H1 (cell line): ENCODE measurements around the gene LYPD1. TPM values are rescaled to one million over a fixed set of nuclear protein-coding genes. Genes with fewer than 3 reads are reported as not detected.

Experiments used
- E2F6 ChIP-seq: IDR thresholded peaks from 2 replicates; pipeline ENCODE4 v1.6.1; 2012; ENCODE audit warnings: inconsistent platforms
- RAD21 ChIP-seq, 2 experiments: IDR thresholded peaks in 1 of 2; conservative IDR thresholded peaks in 1 of 2; 2 replicates each; pipeline ENCODE4 v1.6.1; 2011; ENCODE audit warnings: low read depth in 2 of 2, low read length in 2 of 2, improper control_type of control experiment in 1 of 2, inconsistent platforms in 1 of 2, mild to moderate bottlenecking in 1 of 2, moderate library complexity in 1 of 2
- RBBP5 ChIP-seq: IDR thresholded peaks from 2 replicates; pipeline ENCODE4 v1.7.1; 2012; ENCODE audit warnings: low read depth, mild to moderate bottlenecking, inconsistent platforms, low read length, moderate library complexity, borderline replicate concordance
- ZNF274 ChIP-seq: IDR thresholded peaks from 2 replicates; pipeline ENCODE4 v1.7.0; 2012; ENCODE audit warnings: low read length, borderline replicate concordance; ENCODE audit errors: extremely low read depth
- polyA plus RNA-seq, 7 experiments: library from polyadenylated mRNA; depleted of rRNA in 3 of 7; stranded (reverse) in 5 of 7; unstranded in 2 of 7; fragments of >200 nt in 5 of 7; fragments of 200-250 nt in 2 of 7; gene quantifications; 1 replicate in 5 of 7; 2 replicates in 1 of 7; 4 replicates in 1 of 7; pipeline versions ENCODE4 v1.2.1 to v1.2.3, GENCODE V29; 2011 to 2013; ENCODE audit warnings: missing spikeins in 2 of 7, mixed read lengths in 2 of 7
- total RNA-seq: library from RNA; stranded (reverse); fragmentation: NEBNext Ultra II Directional; extraction: Animal tissue kit (Norgen Biotek cat#: 25700); gene quantifications from 2 replicates; pipeline ENCODE4 v1.2.1, GENCODE V29; 2021

The LYPD1 gene
- total and polyA plus RNA-seq, 2 of the 8 experiments (the other 6 are each of a cell fraction or from before 2014, with no cell fraction given) = 1.9 to 2.7 TPM

- TF ChIP-seq RAD21 (IDR thresholded peaks at IDR 0.05 in 1 of 2, conservative IDR thresholded peaks at IDR 0.05 in 1 of 2; ENCODE audit: low read depth in 2 of 2, low read length in 2 of 2) = no peak
- TF ChIP-seq E2F6 = no peak
- TF ChIP-seq ZNF274 = no peak
- no peak for TF ChIP-seq RBBP5
Measured at GRCh38 chr2:132621131-132621875, 48.7 kb downstream of the LYPD1 start (continued).
